ENCODE results near the gene EXOC4.

Gene EXOC4

GRCh38 chr7:133733401-133733800 is 480.5 kb downstream of the EXOC4 start:
- TF ChIP-seq CTCF (IDR thresholded peaks at IDR 0.05; ENCODE audit: low read depth, low read length) = no peak
- Histone ChIP-seq H3K4me3 (ENCODE audit: low read depth, low read length) (no peak overlapping the region), H3K27me3 (ENCODE audit: insufficient read depth, low read depth, severe bottlenecking) (no peaks in the 10 kb centered on the region), H3K9me3 (ENCODE audit: severe bottlenecking) (no peaks in the 10 kb centered on the region), H3K27ac (no peak overlapping the region), H3K36me3 (no peaks in the 10 kb centered on the region)
- no peak for DNase-seq

- Histone ChIP-seq H3K27ac (no peak overlapping the region), H3K4me3 (ENCODE audit: low read depth, low read length) (no peak overlapping the region), H3K36me3 (no peaks in the 10 kb centered on the region), H3K9me3 (ENCODE audit: severe bottlenecking) (no peaks in the 10 kb centered on the region), H3K27me3 (ENCODE audit: insufficient read depth, low read depth, severe bottlenecking) (no peaks in the 10 kb centered on the region)
- no peak for DNase-seq
- no peak for TF ChIP-seq CTCF (IDR thresholded peaks at IDR 0.05; ENCODE audit: low read depth, low read length)
Measured at GRCh38 chr7:133735222-133735621, 482.3 kb downstream of the EXOC4 start.

GRCh38 chr7:133739817-133740216 is 486.9 kb downstream of the EXOC4 start:
- no peak overlapping the region for H3K4me3 ChIP-seq (ENCODE audit: low read depth, low read length)
- no peak for DNase-seq
- no peaks in the 10 kb centered on the region for H3K9me3 ChIP-seq (ENCODE audit: severe bottlenecking)
- no peak for TF ChIP-seq CTCF (IDR thresholded peaks at IDR 0.05; ENCODE audit: low read depth, low read length)
- H3K27ac ChIP-seq = no peak overlapping the region
- H3K36me3 ChIP-seq = no peaks in the 10 kb centered on the region
- no peaks in the 10 kb centered on the region for H3K27me3 ChIP-seq (ENCODE audit: insufficient read depth, low read depth, severe bottlenecking)

- DNase-seq = no peak
- no peaks in the 10 kb centered on the region for H3K9me3 ChIP-seq (ENCODE audit: severe bottlenecking)
Measured at GRCh38 chr7:133741078-133741477, 488.2 kb downstream of the EXOC4 start.

GRCh38 chr7:133741703-133742102 is 488.8 kb downstream of the EXOC4 start:
- H3K4me3 ChIP-seq (ENCODE audit: low read depth, low read length) = no peak overlapping the region
- no peaks in the 10 kb centered on the region for H3K9me3 ChIP-seq (ENCODE audit: severe bottlenecking)
- H3K27me3 ChIP-seq (ENCODE audit: insufficient read depth, low read depth, severe bottlenecking) = no peaks in the 10 kb centered on the region
- H3K27ac ChIP-seq = no peak overlapping the region
- no peak for DNase-seq
- no peak for TF ChIP-seq CTCF (IDR thresholded peaks at IDR 0.05; ENCODE audit: low read depth, low read length)
- no peaks in the 10 kb centered on the region for H3K36me3 ChIP-seq

More at GRCh38 chr7:133741078-133741477, 488.2 kb downstream of the EXOC4 start:
- TF ChIP-seq CTCF (IDR thresholded peaks at IDR 0.05; ENCODE audit: low read depth, low read length) = no peak
- Histone ChIP-seq H3K4me3 (ENCODE audit: low read depth, low read length) (no peak overlapping the region), H3K27ac (no peak overlapping the region), H3K27me3 (ENCODE audit: insufficient read depth, low read depth, severe bottlenecking) (no peaks in the 10 kb centered on the region), H3K36me3 (no peaks in the 10 kb centered on the region)

Measured in WERI-Rb-1 (cell line).